Stimulated activated CD4-positive, alpha-beta T cell treated with anti-CD3 and anti-CD28 coated beads, Interleukin-4, amount 100 ng/mL, for 48 hours (primary cell): ENCODE measurements around the gene MRPL27.

Experiments
- DNase-seq, 2 donors: peaks; one replicate each; pipeline ENCODE4 v3.0.0-alpha.2; 2020; ENCODE audit warnings: low read depth in 2 of 2

Gene MRPL27

GRCh38 chr17:50360486-50361115, 12.4 kb downstream of the MRPL27 start:
- no peak for DNase-seq

- DNase-seq, result no peak
Measured at GRCh38 chr17:50359998-50360461, 13.0 kb downstream of the MRPL27 start.

GRCh38 chr17:50359005-50359699, 13.8 kb downstream of the MRPL27 start:
- no peak for DNase-seq

GRCh38 chr17:50358177-50358576, 14.8 kb downstream of the MRPL27 start:
- DNase-seq, result no peak

- no peak for DNase-seq
Measured at GRCh38 chr17:50356892-50357510, 16.0 kb downstream of the MRPL27 start.

GRCh38 chr17:50356418-50356817, 16.6 kb downstream of the MRPL27 start:
- no peak for DNase-seq

GRCh38 chr17:50355701-50356341, 17.2 kb downstream of the MRPL27 start:
- DNase-seq, result no peak

GRCh38 chr17:50355336-50355700, 17.7 kb downstream of the MRPL27 start:
- DNase-seq, result no peak

GRCh38 chr17:50354776-50355175, 18.2 kb downstream of the MRPL27 start:
- DNase-seq, result no peak

- DNase-seq, result no peak
Measured at GRCh38 chr17:50354198-50354597, 18.8 kb downstream of the MRPL27 start.

- no peak for DNase-seq
Measured at GRCh38 chr17:50353600-50354195, 19.3 kb downstream of the MRPL27 start.

GRCh38 chr17:50352693-50353599, 20.0 kb downstream of the MRPL27 start:
- no peak for DNase-seq

- no peak for DNase-seq
Measured at GRCh38 chr17:50352072-50352692, 20.8 kb downstream of the MRPL27 start.

GRCh38 chr17:50350733-50351132, 22.3 kb downstream of the MRPL27 start:
- DNase-seq, result no peak

GRCh38 chr17:50349243-50349600, 23.8 kb downstream of the MRPL27 start:
- DNase-seq, result no peak

- no peak for DNase-seq
Measured at GRCh38 chr17:50348522-50349242, 24.3 kb downstream of the MRPL27 start.

GRCh38 chr17:50347894-50348291, 25.1 kb downstream of the MRPL27 start:
- DNase-seq, result no peak

- DNase-seq, result no peak
Measured at GRCh38 chr17:50347117-50347893, 25.7 kb downstream of the MRPL27 start.
